Brain microvascular endothelial cell (primary cell): ENCODE results near the gene CFAP65.

Experiments
- DNase-seq: peaks from one replicate; pipeline ENCODE4 v3.0.0-alpha.2; 2020
- H3K27ac ChIP-seq: fragments of 250-450 bp; sonication (Bioruptor Pico); 2 replicates; pipeline ENCODE4 v1.5.1; 2020; ENCODE audit warnings: mild to moderate bottlenecking, moderate library complexity
- H3K27me3 ChIP-seq: fragments of 250-450 bp; sonication (Bioruptor Pico); replicated peaks from 2 replicates; pipeline ENCODE4 v1.5.1; 2020; ENCODE audit warnings: mild to moderate bottlenecking
- H3K36me3 ChIP-seq: fragments of 250-450 bp; sonication (Bioruptor Pico); replicated peaks from 2 replicates; pipeline ENCODE4 v1.5.1; 2020; ENCODE audit warnings: mild to moderate bottlenecking
- H3K4me3 ChIP-seq: 2 replicates; pipeline ENCODE4 v1.5.1; 2011; ENCODE audit warnings: low read depth, mild to moderate bottlenecking, control low read depth, low read length, moderate library complexity
- CTCF ChIP-seq: IDR thresholded peaks from 2 replicates; pipeline ENCODE4 v1.5.1; 2011; ENCODE audit warnings: low read depth, mild to moderate bottlenecking, moderate library complexity, low read length, control low read depth, inconsistent platforms; ENCODE audit errors: missing control alignments
- in situ Hi-C: cut with HindIII; loops from 2 replicates; pipeline ENCODE4 v1.10.0; 2017; ENCODE audit warnings: low sequenced_read_pairs, low pct_ligation_motif_present

Gene CFAP65

GRCh38 chr2:219054956-219055903 lies 13.9 kb upstream of the CFAP65 start:
- H3K27me3 ChIP-seq, result peaks cover 54% of the 10 kb centered on the region
- H3K36me3 ChIP-seq, result no peaks in the 10 kb centered on the region
- H3K4me3 ChIP-seq, result no peak overlapping the region
- no peak overlapping the region for H3K27ac ChIP-seq
- DNase-seq, result no peak
- no peak for TF ChIP-seq CTCF
- in situ Hi-C loops, result no loop called here

- H3K27ac ChIP-seq, result no peak overlapping the region
- no peak overlapping the region for H3K4me3 ChIP-seq
- no peak for DNase-seq
- in situ Hi-C loops, result no loop called here
- no peak for TF ChIP-seq CTCF
- no peaks in the 10 kb centered on the region for H3K36me3 ChIP-seq
- H3K27me3 ChIP-seq, result peaks cover 6% of the 10 kb centered on the region
Observed at GRCh38 chr2:219049282-219049681, 8.0 kb upstream of the CFAP65 start.

DNA sequence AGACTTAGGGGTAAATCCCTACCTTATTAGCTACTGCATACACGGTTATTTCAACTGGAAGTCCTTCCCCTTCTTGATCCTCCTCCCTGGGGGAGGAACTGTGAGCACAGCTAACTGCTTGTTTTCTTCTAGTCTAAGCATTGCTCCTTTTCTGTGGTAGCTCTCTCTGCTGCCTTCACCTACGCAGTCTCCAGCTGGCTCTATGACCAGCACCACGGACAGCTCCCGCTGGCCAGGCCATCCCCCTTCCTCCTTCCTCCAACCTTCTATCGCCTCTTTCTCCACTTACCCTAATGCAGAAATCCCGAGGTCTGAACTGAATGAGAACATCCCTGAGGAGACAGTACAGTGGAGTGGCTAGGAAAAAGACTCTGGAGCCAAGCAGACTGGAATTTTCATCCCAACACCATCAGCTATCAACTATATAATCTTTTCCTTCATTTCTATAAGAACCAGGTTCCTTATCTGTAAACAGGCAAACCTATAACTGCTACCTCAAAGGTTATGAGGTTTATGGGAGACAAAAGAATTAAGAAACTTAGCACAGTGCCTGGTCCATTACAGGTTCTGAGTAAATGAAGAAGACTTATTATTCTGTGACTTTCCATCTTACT lies 4.7 kb upstream of the CFAP65 start:
- Histone ChIP-seq H3K27ac (no peak overlapping the region), H3K27me3 (peaks cover 8% of the 10 kb centered on the region), H3K4me3 (no peak overlapping the region), H3K36me3 (no peaks in the 10 kb centered on the region)
- DNase-seq, result peak; percentile 18
- in situ Hi-C loops, result no loop called here
- no peak for TF ChIP-seq CTCF

- no peak for TF ChIP-seq CTCF
- no peak for DNase-seq
- peaks cover 11% of the 10 kb centered on the region for H3K27me3 ChIP-seq
- H3K4me3 ChIP-seq, result no peak overlapping the region
- H3K36me3 ChIP-seq, result no peaks in the 10 kb centered on the region
- in situ Hi-C loops, result no loop called here
- no peak overlapping the region for H3K27ac ChIP-seq
Observed at GRCh38 chr2:219042750-219043149, 1.4 kb upstream of the CFAP65 start.

DNA sequence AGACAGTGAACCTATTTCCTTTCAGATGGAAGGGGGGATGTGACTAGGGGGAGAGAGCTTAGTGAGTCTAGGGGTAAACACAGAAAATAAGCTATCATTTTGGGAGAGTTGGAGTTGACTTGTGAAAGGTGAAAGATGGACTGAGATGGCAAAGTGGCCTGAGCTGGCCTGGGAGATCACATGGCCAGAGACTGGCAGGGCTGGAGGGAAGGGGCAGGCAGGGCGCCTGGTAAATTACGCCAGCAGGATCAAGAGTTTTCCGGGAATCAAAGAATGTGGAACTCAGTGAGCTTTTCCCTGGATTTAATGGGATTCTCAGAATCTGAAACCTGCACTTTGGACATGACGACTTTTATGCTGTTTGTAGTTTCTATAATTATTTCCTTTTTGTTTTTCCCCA lies 841 bp upstream of the CFAP65 start:
- Histone ChIP-seq H3K4me3 (no peak overlapping the region), H3K27me3 (peaks cover 11% of the 10 kb centered on the region), H3K27ac (no peak overlapping the region), H3K36me3 (no peaks in the 10 kb centered on the region)
- no peak for TF ChIP-seq CTCF
- DNase-seq, result no peak
- in situ Hi-C loops, result no loop called here

DNA sequence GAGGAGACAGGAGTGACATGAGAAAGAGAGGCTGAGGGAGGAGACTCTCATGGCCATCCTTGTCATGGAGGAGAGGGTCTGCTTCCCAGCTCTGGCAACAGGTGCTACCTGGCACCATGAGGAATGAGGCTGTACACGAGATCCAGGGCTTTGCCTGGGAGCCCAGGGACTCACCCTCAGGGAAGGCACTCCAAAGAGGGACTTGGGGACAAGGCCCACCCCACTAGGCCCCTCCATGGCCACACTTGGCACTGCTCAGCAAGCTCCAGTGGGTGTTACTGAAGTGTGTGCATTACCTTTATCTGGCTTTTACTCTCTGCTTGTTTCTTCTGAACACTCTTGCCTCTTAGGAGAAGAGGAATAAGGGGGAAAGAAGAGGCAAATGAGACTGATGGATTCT lies 2.7 kb downstream of the CFAP65 start:
- Histone ChIP-seq H3K4me3 (no peak overlapping the region), H3K27ac (no peak overlapping the region), H3K36me3 (no peaks in the 10 kb centered on the region), H3K27me3 (peaks cover 11% of the 10 kb centered on the region)
- no peak for TF ChIP-seq CTCF
- DNase-seq, result no peak
- in situ Hi-C loops, result no loop called here
